Lung (tissue), 12 donors: ENCODE results near the gene CALB2. TPM values are rescaled to one million over a fixed set of nuclear protein-coding genes. Genes with fewer than 3 reads are reported as not detected.

ENCODE experiments used
- ATAC-seq: fragments of 200-7000 bp; cut with Tn5 transposase; one replicate; pipeline ENCODE4 v1.9.1; 2020; ENCODE audit warnings: moderate number of reproducible peaks; ENCODE audit not compliant: insufficient read depth, low FRiP score
- DNase-seq, 3 donors: peaks; one replicate each; pipeline ENCODE4 v3.0.0-alpha.2; 2013 to 2017
- H3K27ac ChIP-seq, 2 donors: one replicate each; pipeline ENCODE4 v1.5.1; 2013; ENCODE audit warnings: mild to moderate bottlenecking in 2 of 2, moderate library complexity in 2 of 2, control low read depth in 1 of 2, inconsistent platforms in 1 of 2, low read depth in 1 of 2, low read length in 1 of 2
- H3K27me3 ChIP-seq, 3 donors: one replicate each; pipeline ENCODE4 v1.5.1; 2013; ENCODE audit warnings: low read length in 2 of 3; ENCODE audit not compliant: control insufficient read depth in 3 of 3, insufficient read depth in 3 of 3
- H3K36me3 ChIP-seq, 4 donors: one replicate each; pipeline ENCODE4 v1.5.1; 2013; ENCODE audit warnings: low read length in 4 of 4, mild to moderate bottlenecking in 1 of 4, moderate library complexity in 1 of 4; ENCODE audit not compliant: control insufficient read depth in 4 of 4, insufficient read depth in 4 of 4
- H3K4me1 ChIP-seq, 5 donors: one replicate each; pipeline ENCODE4 v1.5.1; 2013; ENCODE audit warnings: low read length in 5 of 5, mild to moderate bottlenecking in 2 of 5, moderate library complexity in 1 of 5; ENCODE audit not compliant: control insufficient read depth in 5 of 5, insufficient read depth in 5 of 5
- H3K4me3 ChIP-seq: one replicate; pipeline ENCODE4 v1.5.1; 2013; ENCODE audit warnings: mild to moderate bottlenecking, control low read depth, moderate library complexity
- H3K9ac ChIP-seq, 2 donors: one replicate each; pipeline ENCODE4 v1.5.1; 2013; ENCODE audit warnings: low read length in 2 of 2, control low read depth in 1 of 2; ENCODE audit not compliant: insufficient read depth in 1 of 2
- H3K9me3 ChIP-seq, 4 donors: one replicate each; pipeline ENCODE4 v1.5.1; 2013; ENCODE audit warnings: low read length in 3 of 4, mild to moderate bottlenecking in 1 of 4, moderate library complexity in 1 of 4; ENCODE audit not compliant: control insufficient read depth in 4 of 4, insufficient read depth in 3 of 4
- WGBS, 2 donors: extraction: QIAGEN DNeasy Blood & Tissue Kit; methylation state at CpG; one replicate each; pipeline ENCODE4 v1.1.7; 2013; 5-methylcytosine and 5-hydroxymethylcytosine counted together
- polyA plus RNA-seq, 2 donors: library from polyadenylated mRNA; stranded (reverse); fragments of 200-250 nt; gene quantifications; one replicate each; pipeline ENCODE4 v1.2.1, GENCODE V29; 2013
- total RNA-seq, 2 donors: library from RNA; depleted of rRNA in 1 of 2; stranded (reverse); fragments of >200 nt in 1 of 2; gene quantifications; one replicate each; pipeline ENCODE4 v1.2.1, GENCODE V29; 2014 to 2021
- TF ChIP-seq, protein P1 (sequence below): IDR thresholded peaks from 2 replicates; pipeline ENCODE4 v1.5.1; 2012; ENCODE audit warnings: mild to moderate bottlenecking; ENCODE audit errors: control extremely low read depth, extremely low read depth
- donor health status: control.
- donor health status: control.
- donor health status: Bipolar disorder and iron deficiency.
- donor health status: healthy.
- donor health status: DM: yes; HTN: yes; CAD: no.

The CALB2 gene
- total and polyA plus RNA-seq, 4 donors = 0.02 to 11.7 (median 1.2) TPM

- no peak overlapping the region for H3K27ac ChIP-seq
- no peak overlapping the region for H3K9ac ChIP-seq
- H3K4me3 ChIP-seq = no peak overlapping the region
- no peaks in the 10 kb centered on the region for H3K4me1 ChIP-seq
- no peaks in the 10 kb centered on the region for H3K27me3 ChIP-seq
- TF ChIP-seq, protein P1, sequence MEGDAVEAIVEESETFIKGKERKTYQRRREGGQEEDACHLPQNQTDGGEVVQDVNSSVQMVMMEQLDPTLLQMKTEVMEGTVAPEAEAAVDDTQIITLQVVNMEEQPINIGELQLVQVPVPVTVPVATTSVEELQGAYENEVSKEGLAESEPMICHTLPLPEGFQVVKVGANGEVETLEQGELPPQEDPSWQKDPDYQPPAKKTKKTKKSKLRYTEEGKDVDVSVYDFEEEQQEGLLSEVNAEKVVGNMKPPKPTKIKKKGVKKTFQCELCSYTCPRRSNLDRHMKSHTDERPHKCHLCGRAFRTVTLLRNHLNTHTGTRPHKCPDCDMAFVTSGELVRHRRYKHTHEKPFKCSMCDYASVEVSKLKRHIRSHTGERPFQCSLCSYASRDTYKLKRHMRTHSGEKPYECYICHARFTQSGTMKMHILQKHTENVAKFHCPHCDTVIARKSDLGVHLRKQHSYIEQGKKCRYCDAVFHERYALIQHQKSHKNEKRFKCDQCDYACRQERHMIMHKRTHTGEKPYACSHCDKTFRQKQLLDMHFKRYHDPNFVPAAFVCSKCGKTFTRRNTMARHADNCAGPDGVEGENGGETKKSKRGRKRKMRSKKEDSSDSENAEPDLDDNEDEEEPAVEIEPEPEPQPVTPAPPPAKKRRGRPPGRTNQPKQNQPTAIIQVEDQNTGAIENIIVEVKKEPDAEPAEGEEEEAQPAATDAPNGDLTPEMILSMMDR = no peak
- no peak for ATAC-seq
- H3K9me3 ChIP-seq = peaks cover 0 to 2% (median 0%) of the 10 kb centered on the region in 4 donors
- 75 to 82% methylated on average over 2 of the region's 2 CpGs for WGBS, 2 donors
- H3K36me3 ChIP-seq = no peaks in the 10 kb centered on the region
- no peak for DNase-seq
Measured at GRCh38 chr16:71338193-71338592, 20.3 kb upstream of the CALB2 start.

GRCh38 chr16:71338632-71339031, 19.9 kb upstream of the CALB2 start:
- DNase-seq (no peak), ATAC-seq (no peak)
- Histone ChIP-seq H3K9ac (no peak overlapping the region), H3K4me3 (no peak overlapping the region), H3K27ac (no peak overlapping the region), H3K27me3 (no peaks in the 10 kb centered on the region), H3K4me1 (no peaks in the 10 kb centered on the region), H3K9me3 (peaks cover 0 to 2% (median 0%) of the 10 kb centered on the region in 4 donors), H3K36me3 (no peaks in the 10 kb centered on the region)
- TF ChIP-seq, protein P1 = no peak
- WGBS, 2 donors = 85 to 86% methylated on average over 1 of the region's 1 CpG

DNA sequence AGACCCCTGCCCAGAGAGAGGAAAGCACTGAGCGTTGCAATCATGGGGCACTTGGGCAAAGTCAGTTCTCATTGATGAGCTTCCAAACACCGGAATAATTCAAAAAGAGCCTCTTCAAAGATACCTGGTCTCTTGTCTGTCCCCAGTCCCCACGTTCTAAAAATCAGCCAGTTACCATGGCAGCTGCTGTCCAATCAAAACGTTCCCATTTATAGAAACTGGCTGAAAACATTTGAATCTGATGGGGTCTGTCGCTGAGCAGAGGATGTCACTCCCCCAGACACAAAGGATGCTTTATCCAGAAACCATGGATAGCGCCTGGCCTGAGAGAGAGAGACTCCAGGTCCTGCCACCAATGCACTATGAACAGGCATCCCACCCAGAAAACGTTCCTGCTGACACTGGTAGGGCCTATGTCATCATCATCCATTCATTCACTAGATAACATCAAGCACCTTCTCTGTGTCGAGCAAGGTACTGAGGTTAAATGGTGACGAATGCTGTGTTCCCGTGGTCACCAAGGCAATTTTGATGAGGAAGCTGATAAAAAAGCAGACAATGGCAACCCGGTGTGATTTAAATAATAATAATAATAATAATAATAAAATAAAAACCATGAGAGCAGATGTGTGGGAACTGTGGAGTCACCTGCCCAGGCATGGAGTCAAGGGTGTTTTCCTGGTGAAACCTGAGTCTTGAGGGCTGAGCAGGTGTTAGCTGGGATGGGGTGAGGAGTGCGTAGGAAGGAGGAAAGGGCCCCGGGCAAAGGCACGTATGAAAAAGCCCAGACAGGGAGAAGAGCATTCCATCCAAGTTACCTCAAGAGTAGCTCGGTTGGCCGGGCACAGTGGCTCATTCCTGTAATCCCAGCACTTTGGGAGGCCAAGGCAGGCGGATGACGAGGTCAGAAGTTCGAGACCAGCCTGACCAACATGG, 19.0 kb upstream of the CALB2 start:
- no peak overlapping the region for H3K27ac ChIP-seq
- no peak overlapping the region for H3K4me3 ChIP-seq
- H3K36me3 ChIP-seq = no peaks in the 10 kb centered on the region
- H3K9ac ChIP-seq = no peak overlapping the region
- TF ChIP-seq, protein P1 = no peak
- H3K27me3 ChIP-seq = no peaks in the 10 kb centered on the region
- DNase-seq = no peak
- 68 to 77% methylated on average over 19 of the region's 19 CpGs for WGBS, 2 donors
- peaks cover 0 to 2% (median 0%) of the 10 kb centered on the region in 4 donors for H3K9me3 ChIP-seq
- ATAC-seq = no peak
- H3K4me1 ChIP-seq = no peaks in the 10 kb centered on the region
